K562 (cell line): ENCODE data around the gene LIN28B. TPM values are rescaled to one million over a fixed set of nuclear protein-coding genes. Genes with fewer than 3 reads are reported as not detected.

Source experiments
- FOSL1 ChIP-seq: fragments of 200-800 bp; sonication (Bioruptor generic); conservative IDR thresholded peaks from 2 replicates; pipeline ENCODE4 v1.6.1; 2016; ENCODE audit warnings: missing genetic modification characterization, missing compliant biosample characterization
- GABPA ChIP-seq: fragments of 200-800 bp; sonication (Bioruptor generic); conservative IDR thresholded peaks from 2 replicates; pipeline ENCODE4 v1.6.1; 2016; ENCODE audit warnings: low read depth, missing genetic modification characterization, missing compliant biosample characterization
- L3MBTL2 ChIP-seq: fragments of 450-650 bp; IDR thresholded peaks from 2 replicates; pipeline ENCODE4 v1.6.1; 2016; ENCODE audit warnings: mild to moderate bottlenecking, moderate library complexity
- NFE2L1 ChIP-seq: fragments of 450-650 bp; IDR thresholded peaks from 2 replicates; pipeline ENCODE4 v1.6.1; 2016; ENCODE audit warnings: missing genetic modification characterization, low read depth, mild to moderate bottlenecking, missing compliant biosample characterization, moderate library complexity, borderline replicate concordance
- POLR2AphosphoS5 ChIP-seq: IDR thresholded peaks from 2 replicates; pipeline ENCODE4 v1.6.1; 2011; ENCODE audit warnings: mild to moderate bottlenecking, low read depth, low read length, moderate library complexity; ENCODE audit not compliant: control insufficient read depth, insufficient read depth
- POLR2G ChIP-seq: fragments of 200-400 bp; formaldehyde crosslinking; IDR thresholded peaks from 2 replicates; pipeline ENCODE4 v1.6.1; 2017; ENCODE audit warnings: low read depth, mild to moderate bottlenecking, antibody characterized with exemption, low read length, moderate library complexity
- RBFOX2 ChIP-seq: fragments of 200-400 bp; formaldehyde crosslinking; IDR thresholded peaks from 2 replicates; pipeline ENCODE4 v1.6.1; 2017; ENCODE audit warnings: low read depth, mild to moderate bottlenecking, low read length, moderate library complexity
- RHOXF2B ChIP-seq: fragments of 250-450 bp; sonication (Bioruptor Pico); conservative IDR thresholded peaks from 2 replicates; pipeline ENCODE4 v1.5.1; 2021
- SMAD4 ChIP-seq: fragments of 250-450 bp; sonication (Bioruptor Pico); conservative IDR thresholded peaks from 2 replicates; pipeline ENCODE4 v1.8.0; 2021; ENCODE audit warnings: inconsistent platforms, mild to moderate bottlenecking, moderate library complexity
- STAT5B ChIP-seq: fragments of 250-450 bp; sonication (Bioruptor Pico); IDR thresholded peaks from 2 replicates; pipeline ENCODE4 v1.8.0; 2021; ENCODE audit warnings: mild to moderate bottlenecking, inconsistent platforms
- TRIM28 ChIP-seq: fragments of 450-650 bp; IDR thresholded peaks from 2 replicates; pipeline ENCODE4 v1.6.1; 2017
- ZNF124 ChIP-seq: sonication (generic); formaldehyde crosslinking; IDR thresholded peaks from 2 replicates; pipeline ENCODE4 v1.8.1; 2022; ENCODE audit warnings: missing genetic modification reagents
- polyA plus RNA-seq, 8 experiments: library from polyadenylated mRNA; depleted of rRNA in 4 of 8; stranded (reverse) in 5 of 8; unstranded in 3 of 8; fragments of >200 nt; fragmentation: Nextera tagmentation in 2 of 8; fragmentation: Illumina TruSeq in 1 of 8; extraction: Ambion mirVana in 2 of 8; extraction: Trizol in 1 of 8; gene quantifications; 2 replicates each; pipeline versions ENCODE4 v1.2.1 to v1.2.3, GENCODE V29; 2011 to 2014; ENCODE audit warnings: inconsistent platforms in 1 of 8, missing spikeins in 1 of 8
- total RNA-seq, 7 experiments: library from RNA; depleted of rRNA in 6 of 7; stranded (reverse); fragments of >200 nt in 6 of 7; fragmentation: Illumina TruSeq in 2 of 7; extraction: Trizol in 2 of 7; gene quantifications; 2 replicates each; pipeline versions ENCODE4 v1.2.1 to v1.2.3, GENCODE V29; 2011 to 2021; ENCODE audit warnings: low replicate concordance in 1 of 7
- TF ChIP-seq, protein P1 (sequence below): sonication (generic); formaldehyde crosslinking; IDR thresholded peaks from 2 replicates; pipeline ENCODE4 v1.8.1; 2022; ENCODE audit warnings: missing genetic modification reagents
- TF ChIP-seq, protein P2 (sequence below), 2 experiments: fragments of 450-650 bp; IDR thresholded peaks; 2 replicates each; pipeline ENCODE4 v1.6.1; 2018; ENCODE audit warnings: mild to moderate bottlenecking in 2 of 2, low read depth in 1 of 2; ENCODE audit not compliant: partially characterized antibody in 2 of 2
- TF ChIP-seq, protein P3 (sequence below): fragments of 450-650 bp; formaldehyde crosslinking; IDR thresholded peaks from 2 replicates; pipeline ENCODE4 v1.4.0; 2022; ENCODE audit warnings: missing genetic modification characterization
- TF ChIP-seq, protein P4 (sequence below): fragments of 450-650 bp; IDR thresholded peaks from 2 replicates; pipeline ENCODE4 v1.6.1; 2018; ENCODE audit not compliant: partially characterized antibody

Gene LIN28B
- total and polyA plus RNA-seq, 9 of the 15 experiments (the other 6 are each of a cell fraction or from before 2014, with no cell fraction given): 20.9 to 77.3 (median 42.1) TPM

DNA sequence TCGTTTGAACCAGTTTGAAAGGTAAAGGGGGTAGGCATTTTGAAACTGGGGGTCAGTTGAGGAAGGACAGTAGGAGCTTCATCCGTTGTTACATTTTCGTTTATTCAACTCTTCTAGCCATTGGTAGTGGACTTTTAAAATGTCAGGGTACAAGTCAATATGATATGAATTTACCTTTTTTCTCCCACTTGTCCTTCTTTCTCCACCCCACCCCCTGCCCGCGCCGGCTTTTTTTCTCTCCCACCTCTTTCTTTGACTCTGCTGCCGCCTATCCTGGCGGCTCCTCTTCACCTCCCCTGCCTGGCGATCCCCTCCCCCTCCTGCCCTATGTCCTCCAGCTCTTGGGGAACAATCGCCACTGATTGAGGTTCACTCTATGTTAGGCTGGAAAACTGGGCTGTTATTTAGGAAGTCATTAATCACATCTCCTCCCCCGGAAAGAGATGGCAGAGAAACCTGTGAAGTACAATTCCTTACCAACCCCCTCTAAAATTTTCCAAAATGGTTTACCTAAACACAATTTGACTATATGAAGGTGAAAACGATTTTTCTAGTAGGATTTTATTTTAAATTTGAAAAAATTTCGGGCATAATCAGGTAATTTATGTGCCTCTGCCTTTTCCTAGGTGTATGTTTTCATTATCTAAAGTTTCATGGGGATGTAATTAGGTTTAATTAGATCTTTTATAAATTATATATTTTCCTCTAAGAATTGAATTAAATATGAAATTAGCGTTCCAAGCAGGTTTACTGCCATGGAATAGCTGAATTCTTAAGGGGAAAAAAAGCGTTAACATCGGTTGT lies 778 bp upstream of the LIN28B start (continued):
- TF ChIP-seq SMAD4 (CRISPR knock-in tag): peak; percentile 59
- TF ChIP-seq, protein P1, sequence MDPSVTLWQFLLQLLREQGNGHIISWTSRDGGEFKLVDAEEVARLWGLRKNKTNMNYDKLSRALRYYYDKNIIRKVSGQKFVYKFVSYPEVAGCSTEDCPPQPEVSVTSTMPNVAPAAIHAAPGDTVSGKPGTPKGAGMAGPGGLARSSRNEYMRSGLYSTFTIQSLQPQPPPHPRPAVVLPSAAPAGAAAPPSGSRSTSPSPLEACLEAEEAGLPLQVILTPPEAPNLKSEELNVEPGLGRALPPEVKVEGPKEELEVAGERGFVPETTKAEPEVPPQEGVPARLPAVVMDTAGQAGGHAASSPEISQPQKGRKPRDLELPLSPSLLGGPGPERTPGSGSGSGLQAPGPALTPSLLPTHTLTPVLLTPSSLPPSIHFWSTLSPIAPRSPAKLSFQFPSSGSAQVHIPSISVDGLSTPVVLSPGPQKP: no peak
- peak; percentile 54; the same call in 1 of the 2 replicates for TF ChIP-seq POLR2G
- 0 out of 2 replicates have a peak, but pooled peaks have one; percentile 39 for TF ChIP-seq TRIM28
- TF ChIP-seq RHOXF2B (CRISPR knock-in tag): no peak
- TF ChIP-seq, protein P2, sequence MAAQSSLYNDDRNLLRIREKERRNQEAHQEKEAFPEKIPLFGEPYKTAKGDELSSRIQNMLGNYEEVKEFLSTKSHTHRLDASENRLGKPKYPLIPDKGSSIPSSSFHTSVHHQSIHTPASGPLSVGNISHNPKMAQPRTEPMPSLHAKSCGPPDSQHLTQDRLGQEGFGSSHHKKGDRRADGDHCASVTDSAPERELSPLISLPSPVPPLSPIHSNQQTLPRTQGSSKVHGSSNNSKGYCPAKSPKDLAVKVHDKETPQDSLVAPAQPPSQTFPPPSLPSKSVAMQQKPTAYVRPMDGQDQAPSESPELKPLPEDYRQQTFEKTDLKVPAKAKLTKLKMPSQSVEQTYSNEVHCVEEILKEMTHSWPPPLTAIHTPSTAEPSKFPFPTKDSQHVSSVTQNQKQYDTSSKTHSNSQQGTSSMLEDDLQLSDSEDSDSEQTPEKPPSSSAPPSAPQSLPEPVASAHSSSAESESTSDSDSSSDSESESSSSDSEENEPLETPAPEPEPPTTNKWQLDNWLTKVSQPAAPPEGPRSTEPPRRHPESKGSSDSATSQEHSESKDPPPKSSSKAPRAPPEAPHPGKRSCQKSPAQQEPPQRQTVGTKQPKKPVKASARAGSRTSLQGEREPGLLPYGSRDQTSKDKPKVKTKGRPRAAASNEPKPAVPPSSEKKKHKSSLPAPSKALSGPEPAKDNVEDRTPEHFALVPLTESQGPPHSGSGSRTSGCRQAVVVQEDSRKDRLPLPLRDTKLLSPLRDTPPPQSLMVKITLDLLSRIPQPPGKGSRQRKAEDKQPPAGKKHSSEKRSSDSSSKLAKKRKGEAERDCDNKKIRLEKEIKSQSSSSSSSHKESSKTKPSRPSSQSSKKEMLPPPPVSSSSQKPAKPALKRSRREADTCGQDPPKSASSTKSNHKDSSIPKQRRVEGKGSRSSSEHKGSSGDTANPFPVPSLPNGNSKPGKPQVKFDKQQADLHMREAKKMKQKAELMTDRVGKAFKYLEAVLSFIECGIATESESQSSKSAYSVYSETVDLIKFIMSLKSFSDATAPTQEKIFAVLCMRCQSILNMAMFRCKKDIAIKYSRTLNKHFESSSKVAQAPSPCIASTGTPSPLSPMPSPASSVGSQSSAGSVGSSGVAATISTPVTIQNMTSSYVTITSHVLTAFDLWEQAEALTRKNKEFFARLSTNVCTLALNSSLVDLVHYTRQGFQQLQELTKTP (IDR thresholded peaks at IDR 0.05; ENCODE audit: low read depth in 1 of 2, partially characterized antibody in 2 of 2): peak; percentile 39 to 71
- 0 out of 2 replicates have a peak, but pooled peaks have one; percentile 28 for TF ChIP-seq GABPA (tag)
- peak; percentile 2; the same call in 1 of the 2 replicates for TF ChIP-seq FOSL1 (tag)
- TF ChIP-seq STAT5B: no peak
- TF ChIP-seq, protein P3, sequence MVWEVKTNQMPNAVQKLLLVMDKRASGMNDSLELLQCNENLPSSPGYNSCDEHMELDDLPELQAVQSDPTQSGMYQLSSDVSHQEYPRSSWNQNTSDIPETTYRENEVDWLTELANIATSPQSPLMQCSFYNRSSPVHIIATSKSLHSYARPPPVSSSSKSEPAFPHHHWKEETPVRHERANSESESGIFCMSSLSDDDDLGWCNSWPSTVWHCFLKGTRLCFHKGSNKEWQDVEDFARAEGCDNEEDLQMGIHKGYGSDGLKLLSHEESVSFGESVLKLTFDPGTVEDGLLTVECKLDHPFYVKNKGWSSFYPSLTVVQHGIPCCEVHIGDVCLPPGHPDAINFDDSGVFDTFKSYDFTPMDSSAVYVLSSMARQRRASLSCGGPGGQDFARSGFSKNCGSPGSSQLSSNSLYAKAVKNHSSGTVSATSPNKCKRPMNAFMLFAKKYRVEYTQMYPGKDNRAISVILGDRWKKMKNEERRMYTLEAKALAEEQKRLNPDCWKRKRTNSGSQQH (CRISPR knock-in tag): 0 out of 2 replicates have a peak, but pooled peaks have one; percentile 58
- no peak for TF ChIP-seq L3MBTL2
- peak; percentile 73; the same call in 1 of the 2 replicates for TF ChIP-seq POLR2AphosphoS5
- TF ChIP-seq ZNF124 (CRISPR knock-in tag): no peak
- TF ChIP-seq NFE2L1 (tag): no peak
- peak; percentile 61 for TF ChIP-seq RBFOX2
- TF ChIP-seq, protein P4, sequence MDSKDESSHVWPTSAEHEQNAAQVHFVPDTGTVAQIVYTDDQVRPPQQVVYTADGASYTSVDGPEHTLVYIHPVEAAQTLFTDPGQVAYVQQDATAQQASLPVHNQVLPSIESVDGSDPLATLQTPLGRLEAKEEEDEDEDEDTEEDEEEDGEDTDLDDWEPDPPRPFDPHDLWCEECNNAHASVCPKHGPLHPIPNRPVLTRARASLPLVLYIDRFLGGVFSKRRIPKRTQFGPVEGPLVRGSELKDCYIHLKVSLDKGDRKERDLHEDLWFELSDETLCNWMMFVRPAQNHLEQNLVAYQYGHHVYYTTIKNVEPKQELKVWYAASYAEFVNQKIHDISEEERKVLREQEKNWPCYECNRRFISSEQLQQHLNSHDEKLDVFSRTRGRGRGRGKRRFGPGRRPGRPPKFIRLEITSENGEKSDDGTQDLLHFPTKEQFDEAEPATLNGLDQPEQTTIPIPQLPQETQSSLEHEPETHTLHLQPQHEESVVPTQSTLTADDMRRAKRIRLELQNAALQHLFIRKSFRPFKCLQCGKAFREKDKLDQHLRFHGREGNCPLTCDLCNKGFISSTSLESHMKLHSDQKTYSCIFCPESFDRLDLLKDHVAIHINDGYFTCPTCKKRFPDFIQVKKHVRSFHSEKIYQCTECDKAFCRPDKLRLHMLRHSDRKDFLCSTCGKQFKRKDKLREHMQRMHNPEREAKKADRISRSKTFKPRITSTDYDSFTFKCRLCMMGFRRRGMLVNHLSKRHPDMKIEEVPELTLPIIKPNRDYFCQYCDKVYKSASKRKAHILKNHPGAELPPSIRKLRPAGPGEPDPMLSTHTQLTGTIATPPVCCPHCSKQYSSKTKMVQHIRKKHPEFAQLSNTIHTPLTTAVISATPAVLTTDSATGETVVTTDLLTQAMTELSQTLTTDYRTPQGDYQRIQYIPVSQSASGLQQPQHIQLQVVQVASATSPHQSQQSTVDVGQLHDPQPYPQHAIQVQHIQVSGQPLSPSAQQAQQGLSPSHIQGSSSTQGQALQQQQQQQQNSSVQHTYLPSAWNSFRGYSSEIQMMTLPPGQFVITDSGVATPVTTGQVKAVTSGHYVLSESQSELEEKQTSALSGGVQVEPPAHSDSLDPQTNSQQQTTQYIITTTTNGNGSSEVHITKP: peak; percentile 98
